ENCODE measurements around the gene LRRC40. TPM values are rescaled to one million over a fixed set of nuclear protein-coding genes. Genes with fewer than 3 reads are reported as not detected.
"Not testable (repeated sequence)": the region's sequence is repeated elsewhere in the genome, so short reads cannot be mapped to it uniquely, and the experiment has no call there.

LRRC40 gene
- total RNA-seq, 1 donor from 2014 or later, result 9.1 TPM

GRCh38 chr1:70194601-70195000 is 10.8 kb downstream of the LRRC40 start:
- Histone ChIP-seq H3K27ac (no peak overlapping the region), H3K9me3 (no peaks in the 10 kb centered on the region), H3K4me3 (no peak overlapping the region), H3K36me3 (no peaks in the 10 kb centered on the region), H3K4me1 (no peaks in the 10 kb centered on the region), H3K27me3 (no peaks in the 10 kb centered on the region)
- no peak for TF ChIP-seq POLR2AphosphoS5 (IDR thresholded peaks at IDR 0.05; ENCODE audit: insufficient read depth in 1 of 2, low read depth in 1 of 2)
- no peak for TF ChIP-seq CTCF (IDR thresholded peaks at IDR 0.05)
- TF ChIP-seq POLR2A (IDR thresholded peaks at IDR 0.05), result no peak
- no peak for DNase-seq (ENCODE audit: extremely low spot score in 2 of 2)
- intact Hi-C loops (cut with DNase I), result no loop called here

- H3K27ac ChIP-seq; H3K9me3 ChIP-seq; DNase-seq (ENCODE audit: extremely low spot score in 2 of 2); intact Hi-C loops (cut with DNase I); H3K4me1 ChIP-seq; H3K27me3 ChIP-seq; H3K36me3 ChIP-seq; H3K4me3 ChIP-seq: not testable (repeated sequence)
Measured at GRCh38 chr1:70192446-70192845, 12.9 kb downstream of the LRRC40 start.

GRCh38 chr1:70190180-70190579 is 15.2 kb downstream of the LRRC40 start:
- Histone ChIP-seq H3K36me3 (no peaks in the 10 kb centered on the region), H3K9me3 (no peaks in the 10 kb centered on the region), H3K27ac (no peak overlapping the region), H3K4me1 (no peaks in the 10 kb centered on the region), H3K27me3 (no peaks in the 10 kb centered on the region), H3K4me3 (no peak overlapping the region)
- no peak for TF ChIP-seq CTCF (IDR thresholded peaks at IDR 0.05)
- TF ChIP-seq POLR2AphosphoS5 (IDR thresholded peaks at IDR 0.05; ENCODE audit: insufficient read depth in 1 of 2, low read depth in 1 of 2), result no peak
- no peak for TF ChIP-seq POLR2A (IDR thresholded peaks at IDR 0.05)
- intact Hi-C loops (cut with DNase I), result no loop called here
- no peak for DNase-seq (ENCODE audit: extremely low spot score in 2 of 2)

GRCh38 chr1:70188522-70188921 is 16.9 kb downstream of the LRRC40 start:
- no peaks in the 10 kb centered on the region for H3K27me3 ChIP-seq
- intact Hi-C loops (cut with DNase I), result no loop called here
- H3K36me3 ChIP-seq, result no peaks in the 10 kb centered on the region
- H3K4me3 ChIP-seq, result no peak overlapping the region
- H3K9me3 ChIP-seq, result no peaks in the 10 kb centered on the region
- no peak for DNase-seq (ENCODE audit: extremely low spot score in 2 of 2)
- TF ChIP-seq CTCF (IDR thresholded peaks at IDR 0.05) (no peak), POLR2AphosphoS5 (IDR thresholded peaks at IDR 0.05; ENCODE audit: insufficient read depth in 1 of 2, low read depth in 1 of 2) (no peak), POLR2A (IDR thresholded peaks at IDR 0.05) (no peak)
- H3K27ac ChIP-seq, result no peak overlapping the region
- H3K4me1 ChIP-seq, result no peaks in the 10 kb centered on the region

GRCh38 chr1:70185181-70185580 is 20.2 kb downstream of the LRRC40 start:
- intact Hi-C loops (cut with DNase I); H3K27me3 ChIP-seq; H3K4me3 ChIP-seq; H3K27ac ChIP-seq; DNase-seq (ENCODE audit: extremely low spot score in 2 of 2); H3K4me1 ChIP-seq; H3K9me3 ChIP-seq; H3K36me3 ChIP-seq: not testable (repeated sequence)

GRCh38 chr1:70171512-70171911 is 33.9 kb downstream of the LRRC40 start:
- Histone ChIP-seq H3K9me3 (no peaks in the 10 kb centered on the region), H3K36me3 (peaks cover 0 to 9% of the 10 kb centered on the region in 2 donors), H3K4me1 (no peaks in the 10 kb centered on the region), H3K4me3 (no peak overlapping the region), H3K27me3 (no peaks in the 10 kb centered on the region), H3K27ac (no peak overlapping the region)
- no peak for DNase-seq (ENCODE audit: extremely low spot score in 2 of 2)
- TF ChIP-seq CTCF (IDR thresholded peaks at IDR 0.05) (no peak), POLR2AphosphoS5 (IDR thresholded peaks at IDR 0.05; ENCODE audit: insufficient read depth in 1 of 2, low read depth in 1 of 2) (no peak), POLR2A (IDR thresholded peaks at IDR 0.05) (no peak)
- intact Hi-C loops (cut with DNase I), result no loop called here
